GM18951 (cell line): ENCODE measurements around the gene NAPSA.

Experiments
- POLR2A ChIP-seq: IDR thresholded peaks from 4 replicates; pipeline ENCODE4 v1.6.1; 2011; ENCODE audit warnings: mild to moderate bottlenecking; ENCODE audit not compliant: insufficient read length, insufficient read depth; ENCODE audit errors: extremely low read depth
- in situ Hi-C: fragments of 300-500 bp; cut with MboI; formaldehyde crosslinking; loops from one replicate; pipeline ENCODE4 v1.12.0; 2022; ENCODE audit warnings: low sequenced_read_pairs, mixed read lengths, inconsistent platforms; ENCODE audit not compliant: unreplicated experiment

Gene NAPSA

GRCh38 chr19:50328224-50328872, 37.1 kb downstream of the NAPSA start:
- TF ChIP-seq POLR2A: no peak
- in situ Hi-C loops: no loop called here

- in situ Hi-C loops: no loop called here
- no peak for TF ChIP-seq POLR2A
Observed at GRCh38 chr19:50327461-50328223, 37.8 kb downstream of the NAPSA start.

GRCh38 chr19:50327013-50327412, 38.4 kb downstream of the NAPSA start:
- in situ Hi-C loops: no loop called here
- TF ChIP-seq POLR2A: no peak

GRCh38 chr19:50326101-50326664, 39.3 kb downstream of the NAPSA start:
- in situ Hi-C loops: no loop called here
- no peak for TF ChIP-seq POLR2A

- in situ Hi-C loops: no loop called here
Observed at GRCh38 chr19:50325310-50326100, 39.9 kb downstream of the NAPSA start.

GRCh38 chr19:50324331-50324730, 41.1 kb downstream of the NAPSA start:
- in situ Hi-C loops: no loop called here
- no peak for TF ChIP-seq POLR2A

More at GRCh38 chr19:50325310-50326100, 39.9 kb downstream of the NAPSA start:
- no peak for TF ChIP-seq POLR2A

GRCh38 chr19:50323782-50324133, 41.7 kb downstream of the NAPSA start:
- in situ Hi-C loops: no loop called here
- TF ChIP-seq POLR2A: no peak

- no peak for TF ChIP-seq POLR2A
- in situ Hi-C loops: no loop called here
Observed at GRCh38 chr19:50322931-50323781, 42.3 kb downstream of the NAPSA start.

GRCh38 chr19:50322234-50322633, 43.2 kb downstream of the NAPSA start:
- in situ Hi-C loops: no loop called here
- TF ChIP-seq POLR2A: no peak

GRCh38 chr19:50321831-50322230, 43.6 kb downstream of the NAPSA start:
- TF ChIP-seq POLR2A: no peak
- in situ Hi-C loops: no loop called here

- no peak for TF ChIP-seq POLR2A
- in situ Hi-C loops: no loop called here
Observed at GRCh38 chr19:50320596-50320995, 44.8 kb downstream of the NAPSA start.

- in situ Hi-C loops: no loop called here
Observed at GRCh38 chr19:50320051-50320450, 45.4 kb downstream of the NAPSA start.

More at GRCh38 chr19:50320051-50320450, 45.4 kb downstream of the NAPSA start:
- no peak for TF ChIP-seq POLR2A
